Hematopoietic multipotent progenitor cell (in vitro differentiated cells): ENCODE results near the gene C12orf42. TPM values are rescaled to one million over a fixed set of nuclear protein-coding genes. Genes with fewer than 3 reads are reported as not detected.

Source experiments
- DNase-seq, 3 donors: peaks; one replicate each; pipeline ENCODE4 v3.0.0-alpha.2; 2011 to 2015; ENCODE audit warnings: low read depth in 2 of 3, low spot score in 2 of 3
- total RNA-seq: library from RNA; depleted of rRNA; stranded (reverse); fragments of >200 nt; gene quantifications from one replicate; pipeline ENCODE4 v1.2.3, GENCODE V29; 2012

Gene C12orf42
- total RNA-seq, 1 donor: 0.27 TPM

- DNase-seq: no peak
These were observed 222.1 kb downstream of the C12orf42 start for GRCh38 chr12:103273645-103274044.

- DNase-seq: no peak
These were observed 222.8 kb downstream of the C12orf42 start for GRCh38 chr12:103272949-103273348.

- DNase-seq: no peak
These were observed 225.8 kb downstream of the C12orf42 start for GRCh38 chr12:103269946-103270345.

- no peak for DNase-seq
These were observed 226.8 kb downstream of the C12orf42 start for GRCh38 chr12:103268831-103269514.

- no peak for DNase-seq
These were observed 238.0 kb downstream of the C12orf42 start for GRCh38 chr12:103257763-103258162.

Other genes starting within 250 kb of the C12orf42 start
- not detected for gene STAB2, start 91.3 kb upstream of the C12orf42 start, total RNA-seq